GM21737 (cell line): ENCODE data around the gene SND1.

ENCODE experiments used
- ATAC-seq: cut with Tn5 transposase; IDR thresholded peaks from one replicate; pipeline ENCODE4 v1.9.1; 2021; ENCODE audit warnings: mild to moderate bottlenecking, moderate library complexity; ENCODE audit not compliant: unreplicated experiment

SND1 gene

GRCh38 chr7:128054511-128054910, 402.5 kb downstream of the SND1 start:
- ATAC-seq, result no peak

GRCh38 chr7:128055637-128056036, 403.6 kb downstream of the SND1 start:
- ATAC-seq, result no peak

- ATAC-seq, result no peak
Measured at GRCh38 chr7:128056901-128057300, 404.9 kb downstream of the SND1 start.

GRCh38 chr7:128057909-128058308, 405.9 kb downstream of the SND1 start:
- no peak for ATAC-seq

GRCh38 chr7:128059143-128059988, 407.4 kb downstream of the SND1 start:
- ATAC-seq, result no peak

- ATAC-seq, result no peak
Measured at GRCh38 chr7:128060018-128060417, 408.0 kb downstream of the SND1 start.

- no peak for ATAC-seq
Measured at GRCh38 chr7:128063088-128063487, 411.1 kb downstream of the SND1 start.

GRCh38 chr7:128065872-128066271, 413.9 kb downstream of the SND1 start:
- no peak for ATAC-seq

- ATAC-seq, result no peak
Measured at GRCh38 chr7:128066395-128066794, 414.4 kb downstream of the SND1 start.

- ATAC-seq, result no peak
Measured at GRCh38 chr7:128066858-128067257, 414.9 kb downstream of the SND1 start.

GRCh38 chr7:128067983-128068382, 416.0 kb downstream of the SND1 start:
- no peak for ATAC-seq

- ATAC-seq, result no peak
Measured at GRCh38 chr7:128068785-128069184, 416.8 kb downstream of the SND1 start.

GRCh38 chr7:128069373-128070364, 417.7 kb downstream of the SND1 start:
- ATAC-seq, result no peak

GRCh38 chr7:128071376-128071775, 419.4 kb downstream of the SND1 start:
- no peak for ATAC-seq

- ATAC-seq, result no peak
Measured at GRCh38 chr7:128071801-128072200, 419.8 kb downstream of the SND1 start.

GRCh38 chr7:128073671-128074310, 421.8 kb downstream of the SND1 start:
- ATAC-seq, result no peak

- no peak for ATAC-seq
Measured at GRCh38 chr7:128074336-128074735, 422.3 kb downstream of the SND1 start.

- no peak for ATAC-seq
Measured at GRCh38 chr7:128074736-128075135, 422.7 kb downstream of the SND1 start.

- no peak for ATAC-seq
Measured at GRCh38 chr7:128075242-128076095, 423.5 kb downstream of the SND1 start.

- no peak for ATAC-seq
Measured at GRCh38 chr7:128076196-128076795, 424.3 kb downstream of the SND1 start.
